Ascending aorta (tissue), 2 donors: ENCODE data around the gene EML4. TPM values are rescaled to one million over a fixed set of nuclear protein-coding genes. Genes with fewer than 3 reads are reported as not detected.
A peak's percentile ranks its signal among the peaks of the same experiment; 100 is the strongest.

Experiments
- DNase-seq, 2 donors: peaks; one replicate each; pipeline ENCODE4 v3.0.0-alpha.2; 2019; ENCODE audit warnings: low spot score in 2 of 2
- H3K27ac ChIP-seq, 2 donors: fragments of 200-600 bp; sonication (generic); one replicate each; pipeline ENCODE4 v1.5.1; 2016 to 2017; ENCODE audit warnings: mild to moderate bottlenecking in 1 of 2
- H3K27me3 ChIP-seq: fragments of 200-600 bp; sonication (generic); one replicate; pipeline ENCODE4 v1.5.1; 2017
- H3K36me3 ChIP-seq, 2 donors: fragments of 200-600 bp; sonication (generic); one replicate each; pipeline ENCODE4 v1.5.1; 2016
- H3K4me1 ChIP-seq, 2 donors: fragments of 200-600 bp; sonication (generic); one replicate each; pipeline ENCODE4 v1.5.1; 2016 to 2017; ENCODE audit warnings: mild to moderate bottlenecking in 1 of 2
- H3K4me3 ChIP-seq, 2 donors: fragments of 200-600 bp; sonication (generic); one replicate each; pipeline ENCODE4 v1.5.1; 2016 to 2017; ENCODE audit warnings: mild to moderate bottlenecking in 1 of 2
- H3K9me3 ChIP-seq, 2 donors: fragments of 200-600 bp; sonication (generic); one replicate each; pipeline ENCODE4 v1.5.1; 2016
- intact Hi-C: fragments of 100-400 bp; cut with DNase I; formaldehyde crosslinking; loops from one replicate; pipeline ENCODE4 v1.15.1; 2023
- total RNA-seq: library from RNA; depleted of rRNA; stranded (reverse); fragments of >200 nt; gene quantifications from one replicate; pipeline ENCODE4 v1.1.0, GENCODE V29; 2016
- TF ChIP-seq, protein P1 (sequence below), 3 experiments: fragments of 200-600 bp in 2 of 3; fragments of 450-650 bp in 1 of 3; sonication (generic) in 2 of 3; IDR thresholded peaks; one replicate each; pipeline ENCODE4 v1.5.1; 2016 to 2019; ENCODE audit warnings: antibody characterized with exemption in 3 of 3, mild to moderate bottlenecking in 1 of 3, moderate library complexity in 1 of 3

The EML4 gene
- total RNA-seq, 1 donor from 2014 or later: 25.2 TPM

DNA sequence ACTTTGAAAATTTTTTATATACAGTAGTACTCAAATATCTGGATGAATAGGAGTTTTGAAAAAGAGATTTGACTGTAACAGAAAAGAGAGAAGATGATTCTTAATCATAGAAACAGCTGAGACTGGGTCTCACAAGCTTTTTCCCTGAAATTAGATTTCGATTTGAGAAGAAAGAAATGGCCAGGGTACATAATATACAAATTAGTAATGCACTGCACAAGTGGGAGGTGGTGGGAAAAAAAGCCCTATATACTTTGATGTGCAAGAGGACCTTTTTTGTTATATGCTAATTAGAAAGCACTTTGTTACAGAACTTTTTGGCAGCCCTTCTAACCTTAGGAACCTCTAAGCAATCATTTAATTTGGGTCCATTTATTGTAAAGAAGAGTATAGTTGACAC is 62.9 kb downstream of the EML4 start:
- intact Hi-C loops: no loop called here
- no peaks in the 10 kb centered on the region for H3K9me3 ChIP-seq
- H3K27me3 ChIP-seq: no peaks in the 10 kb centered on the region
- no peaks in the 10 kb centered on the region for H3K4me1 ChIP-seq
- no peak for DNase-seq
- H3K4me3 ChIP-seq: no peak overlapping the region
- no peak overlapping the region for H3K27ac ChIP-seq
- TF ChIP-seq, protein P1, sequence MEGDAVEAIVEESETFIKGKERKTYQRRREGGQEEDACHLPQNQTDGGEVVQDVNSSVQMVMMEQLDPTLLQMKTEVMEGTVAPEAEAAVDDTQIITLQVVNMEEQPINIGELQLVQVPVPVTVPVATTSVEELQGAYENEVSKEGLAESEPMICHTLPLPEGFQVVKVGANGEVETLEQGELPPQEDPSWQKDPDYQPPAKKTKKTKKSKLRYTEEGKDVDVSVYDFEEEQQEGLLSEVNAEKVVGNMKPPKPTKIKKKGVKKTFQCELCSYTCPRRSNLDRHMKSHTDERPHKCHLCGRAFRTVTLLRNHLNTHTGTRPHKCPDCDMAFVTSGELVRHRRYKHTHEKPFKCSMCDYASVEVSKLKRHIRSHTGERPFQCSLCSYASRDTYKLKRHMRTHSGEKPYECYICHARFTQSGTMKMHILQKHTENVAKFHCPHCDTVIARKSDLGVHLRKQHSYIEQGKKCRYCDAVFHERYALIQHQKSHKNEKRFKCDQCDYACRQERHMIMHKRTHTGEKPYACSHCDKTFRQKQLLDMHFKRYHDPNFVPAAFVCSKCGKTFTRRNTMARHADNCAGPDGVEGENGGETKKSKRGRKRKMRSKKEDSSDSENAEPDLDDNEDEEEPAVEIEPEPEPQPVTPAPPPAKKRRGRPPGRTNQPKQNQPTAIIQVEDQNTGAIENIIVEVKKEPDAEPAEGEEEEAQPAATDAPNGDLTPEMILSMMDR (IDR thresholded peaks at IDR 0.05): no peak
- no peaks in the 10 kb centered on the region for H3K36me3 ChIP-seq

DNA sequence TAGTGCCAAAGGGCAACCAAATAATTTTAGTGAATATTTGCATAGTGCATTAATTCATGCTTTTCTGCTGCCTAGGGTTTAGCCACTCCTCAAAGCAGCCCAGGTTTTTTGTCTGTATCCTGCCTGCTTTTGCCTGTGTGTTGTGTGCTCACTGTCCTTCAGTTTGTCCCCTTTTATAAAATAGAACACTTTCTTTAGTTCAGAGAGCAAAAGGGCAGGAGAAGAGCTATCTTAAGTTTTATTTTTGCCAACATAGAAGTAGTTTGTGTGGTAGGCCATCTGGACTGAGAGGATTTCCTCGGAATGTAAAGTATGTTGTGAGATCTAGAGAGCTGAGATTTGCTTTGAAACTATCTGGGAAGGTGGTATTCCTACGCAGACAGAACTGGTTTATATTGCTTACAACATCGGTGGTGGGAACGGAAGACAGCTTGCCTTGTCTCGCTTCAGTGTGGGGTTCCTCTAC is 64.9 kb downstream of the EML4 start:
- H3K36me3 ChIP-seq: no peaks in the 10 kb centered on the region
- H3K27me3 ChIP-seq: no peaks in the 10 kb centered on the region
- H3K27ac ChIP-seq: no peak overlapping the region
- TF ChIP-seq, protein P1 (IDR thresholded peaks at IDR 0.05): no peak
- H3K4me3 ChIP-seq: no peak overlapping the region
- H3K9me3 ChIP-seq: no peaks in the 10 kb centered on the region
- no peak for DNase-seq
- H3K4me1 ChIP-seq: no peaks in the 10 kb centered on the region
- intact Hi-C loops: no loop called here

DNA sequence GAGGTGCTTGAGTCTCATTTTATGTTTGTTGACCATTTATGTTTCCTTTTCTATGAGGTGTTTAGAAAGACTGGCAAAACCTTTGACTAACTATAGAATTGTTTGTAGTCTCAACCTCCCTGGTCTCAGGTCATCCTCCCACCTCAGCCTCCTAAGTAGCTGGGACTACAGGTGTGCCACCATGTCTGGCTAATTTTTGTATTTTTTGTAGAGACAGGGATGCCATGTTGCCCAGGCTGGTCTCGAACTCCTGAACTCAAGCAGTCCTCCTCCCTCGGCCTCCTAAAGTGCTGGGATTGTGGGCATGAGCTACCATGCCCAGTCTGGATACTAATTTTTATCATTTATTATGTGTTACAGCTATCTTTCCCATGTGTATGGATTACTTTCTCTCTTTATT is 67.8 kb downstream of the EML4 start:
- no peaks in the 10 kb centered on the region for H3K27me3 ChIP-seq
- intact Hi-C loops: no loop called here
- no peaks in the 10 kb centered on the region for H3K9me3 ChIP-seq
- DNase-seq: no peak
- no peaks in the 10 kb centered on the region for H3K4me1 ChIP-seq
- H3K27ac ChIP-seq: no peak overlapping the region
- TF ChIP-seq, protein P1 (IDR thresholded peaks at IDR 0.05): no peak
- H3K36me3 ChIP-seq: no peaks in the 10 kb centered on the region
- H3K4me3 ChIP-seq: no peak overlapping the region

DNA sequence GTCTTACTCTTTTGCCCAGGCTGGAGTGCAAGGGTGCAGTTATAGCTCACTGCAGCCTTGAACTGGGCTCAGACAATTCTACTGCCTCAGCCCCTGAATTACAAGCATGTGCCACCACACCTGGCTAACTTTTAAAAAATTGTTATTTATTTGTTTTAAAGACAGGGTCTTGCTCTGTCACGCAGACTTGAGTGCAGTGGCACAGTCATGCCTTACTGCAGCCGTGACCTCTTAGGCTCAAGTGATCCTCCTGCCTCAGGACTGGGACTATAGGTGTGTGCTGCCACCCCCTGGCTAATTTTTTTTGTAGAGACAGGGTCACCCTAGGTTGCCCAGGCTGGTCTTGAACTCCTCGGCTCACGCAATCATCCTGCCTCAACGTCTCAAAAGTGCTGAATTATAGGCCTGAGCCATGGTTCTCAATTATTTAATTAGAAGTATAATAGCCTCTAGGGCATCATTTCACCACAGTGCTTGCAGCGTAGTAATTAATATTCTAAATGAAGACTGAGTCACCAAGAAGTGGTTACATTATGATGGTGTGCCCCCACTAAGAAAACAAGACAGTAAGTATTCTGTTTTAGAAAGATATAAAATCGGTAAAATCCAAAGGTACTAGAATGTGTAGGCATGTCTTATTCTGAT is 69.6 kb downstream of the EML4 start:
- DNase-seq: no peak
- TF ChIP-seq, protein P1 (IDR thresholded peaks at IDR 0.05): peak; percentile 19 to 54 (median 28)
- H3K27me3 ChIP-seq: no peaks in the 10 kb centered on the region
- H3K4me1 ChIP-seq: no peaks in the 10 kb centered on the region
- H3K9me3 ChIP-seq: no peaks in the 10 kb centered on the region
- no peak overlapping the region for H3K4me3 ChIP-seq
- no peak overlapping the region for H3K27ac ChIP-seq
- H3K36me3 ChIP-seq: no peaks in the 10 kb centered on the region
- intact Hi-C loops: loop anchor here (1.0 kb wide), 1 partner anchor 142 kb away; no protein-coding TSS in a partner anchor

DNA sequence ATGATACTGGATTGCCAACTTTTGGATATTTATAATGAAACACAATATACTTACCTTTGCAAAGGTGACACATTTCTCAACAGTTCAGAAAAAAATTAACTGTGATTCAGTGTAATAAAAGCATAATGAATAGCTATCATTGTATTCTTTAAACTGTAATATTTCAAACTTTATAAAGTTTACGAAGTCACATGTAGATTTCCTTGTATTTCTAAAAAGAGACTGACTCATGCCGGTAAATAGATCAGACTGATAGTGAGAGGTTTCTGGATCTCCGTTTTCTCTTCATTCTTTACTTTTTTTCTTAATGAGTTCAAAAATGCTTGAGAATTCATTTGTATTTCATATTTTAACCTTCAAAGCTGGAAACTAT is 70.1 kb downstream of the EML4 start:
- TF ChIP-seq, protein P1 (IDR thresholded peaks at IDR 0.05): no peak
- Histone ChIP-seq H3K36me3 (no peaks in the 10 kb centered on the region), H3K4me1 (no peaks in the 10 kb centered on the region), H3K27ac (no peak overlapping the region), H3K27me3 (no peaks in the 10 kb centered on the region), H3K4me3 (no peak overlapping the region), H3K9me3 (no peaks in the 10 kb centered on the region)
- DNase-seq: no peak
- intact Hi-C loops: no loop called here

DNA sequence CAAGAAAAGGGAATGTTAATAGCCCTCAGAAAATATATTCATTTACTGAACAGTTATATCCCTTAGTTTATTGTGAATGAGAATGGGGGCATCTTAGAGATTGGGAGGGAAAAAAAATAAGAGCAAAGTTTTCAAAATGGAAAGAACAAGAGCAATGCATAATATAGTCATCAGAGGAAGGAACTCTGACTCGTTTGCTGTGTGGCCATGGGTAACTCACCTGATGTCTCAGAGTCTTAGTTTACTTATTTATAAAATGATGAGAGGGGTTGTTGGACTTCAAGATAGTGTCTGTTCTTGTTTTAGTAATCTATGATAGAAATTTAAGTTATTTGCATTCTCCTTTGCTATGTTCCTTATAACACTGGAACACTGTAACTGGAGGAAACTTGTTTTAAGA is 70.7 kb downstream of the EML4 start:
- H3K27ac ChIP-seq: no peak overlapping the region
- H3K4me3 ChIP-seq: no peak overlapping the region
- TF ChIP-seq, protein P1 (IDR thresholded peaks at IDR 0.05): no peak
- H3K36me3 ChIP-seq: no peaks in the 10 kb centered on the region
- DNase-seq: no peak
- H3K4me1 ChIP-seq: no peaks in the 10 kb centered on the region
- no peaks in the 10 kb centered on the region for H3K27me3 ChIP-seq
- H3K9me3 ChIP-seq: no peaks in the 10 kb centered on the region
- intact Hi-C loops: no loop called here
